HG02973 (cell line): ENCODE results near the gene PPFIA1.
"Not testable (repeated sequence)": the region's sequence is repeated elsewhere in the genome, so short reads cannot be mapped to it uniquely, and the experiment has no call there.

ENCODE experiments used
- ATAC-seq: cut with Tn5 transposase; IDR thresholded peaks from one replicate; pipeline ENCODE4 v1.9.1; 2021; ENCODE audit warnings: moderate library complexity; ENCODE audit not compliant: unreplicated experiment

PPFIA1 gene

GRCh38 chr11:70295166-70295565, 24.7 kb downstream of the PPFIA1 start:
- ATAC-seq: not testable (repeated sequence)

GRCh38 chr11:70296681-70297080, 26.2 kb downstream of the PPFIA1 start:
- no peak for ATAC-seq

- no peak for ATAC-seq
Observed at GRCh38 chr11:70297341-70297740, 26.9 kb downstream of the PPFIA1 start.

- no peak for ATAC-seq
Observed at GRCh38 chr11:70298243-70298915, 27.9 kb downstream of the PPFIA1 start.

GRCh38 chr11:70299636-70300035, 29.1 kb downstream of the PPFIA1 start:
- ATAC-seq: no peak

- ATAC-seq: no peak
Observed at GRCh38 chr11:70301191-70301590, 30.7 kb downstream of the PPFIA1 start.

GRCh38 chr11:70301721-70302418, 31.4 kb downstream of the PPFIA1 start:
- ATAC-seq: no peak

GRCh38 chr11:70302419-70302752, 31.9 kb downstream of the PPFIA1 start:
- no peak for ATAC-seq

GRCh38 chr11:70303070-70303469, 32.6 kb downstream of the PPFIA1 start:
- ATAC-seq: no peak

- no peak for ATAC-seq
Observed at GRCh38 chr11:70304208-70304603, 33.7 kb downstream of the PPFIA1 start.

GRCh38 chr11:70305501-70305900, 35.0 kb downstream of the PPFIA1 start:
- ATAC-seq: no peak

- no peak for ATAC-seq
Observed at GRCh38 chr11:70306586-70307033, 36.1 kb downstream of the PPFIA1 start.

- no peak for ATAC-seq
Observed at GRCh38 chr11:70307176-70307575, 36.7 kb downstream of the PPFIA1 start.

GRCh38 chr11:70311616-70312015, 41.1 kb downstream of the PPFIA1 start:
- no peak for ATAC-seq

- no peak for ATAC-seq
Observed at GRCh38 chr11:70312401-70313357, 42.2 kb downstream of the PPFIA1 start.

- no peak for ATAC-seq
Observed at GRCh38 chr11:70313945-70314344, 43.5 kb downstream of the PPFIA1 start.

- ATAC-seq: no peak
Observed at GRCh38 chr11:70314730-70315129, 44.2 kb downstream of the PPFIA1 start.

- ATAC-seq: no peak
Observed at GRCh38 chr11:70315716-70316115, 45.2 kb downstream of the PPFIA1 start.

- ATAC-seq: no peak
Observed at GRCh38 chr11:70317581-70318305, 47.3 kb downstream of the PPFIA1 start.

- no peak for ATAC-seq
Observed at GRCh38 chr11:70319396-70320076, 49.0 kb downstream of the PPFIA1 start.
